Hepatocyte (in vitro differentiated cells): ENCODE data around the gene TOMM6.

Experiments used
- CTCF ChIP-seq: fragments of 200-600 bp; sonication (generic); IDR thresholded peaks from 2 replicates; pipeline ENCODE4 v1.5.1; 2016; ENCODE audit warnings: antibody characterized with exemption, mild to moderate bottlenecking; ENCODE audit not compliant: poor library complexity
- EZH2 ChIP-seq: fragments of 200-600 bp; sonication (generic); IDR thresholded peaks from 2 replicates; pipeline ENCODE4 v1.6.1; 2016; ENCODE audit warnings: antibody characterized with exemption, mild to moderate bottlenecking, borderline replicate concordance
- EZH2phosphoT487 ChIP-seq: fragments of 200-600 bp; sonication (generic); IDR thresholded peaks from one replicate; pipeline ENCODE4 v1.6.1; 2018; ENCODE audit warnings: antibody characterized with exemption, mild to moderate bottlenecking, low read depth, moderate library complexity; ENCODE audit not compliant: unreplicated experiment, severe bottlenecking

- TF ChIP-seq EZH2 (no peak), CTCF (no peak), EZH2phosphoT487 (no peak)
Measured at GRCh38 chr6:41789390-41789724, 1.9 kb downstream of the TOMM6 start.
